Motor neuron (in vitro differentiated cells): ENCODE data around the gene ANAPC4. TPM values are rescaled to one million over a fixed set of nuclear protein-coding genes. Genes with fewer than 3 reads are reported as not detected.
A peak's percentile ranks its signal among the peaks of the same experiment; 100 is the strongest.

ENCODE experiments used
- ATAC-seq, 8 experiments: fragments of 200-7000 bp; cut with Tn5 transposase; replicated peaks in 6 of 8; 2 replicates each; pipeline ENCODE4 v1.8.0; 2021; ENCODE audit warnings: mild to moderate bottlenecking in 8 of 8, moderate library complexity in 8 of 8
- H3K27ac ChIP-seq, 2 donors: fragments of 250-450 bp; sonication (Bioruptor Pico); 2 replicates each; pipeline ENCODE4 v1.9.0; 2021; ENCODE audit warnings: antibody characterized with exemption in 2 of 2, mild to moderate bottlenecking in 2 of 2, moderate library complexity in 1 of 2
- H3K4me1 ChIP-seq, 2 donors: fragments of 250-450 bp; sonication (Bioruptor Pico); replicated peaks in 1 of 2; 2 replicates each; pipeline ENCODE4 v1.6.1; 2021; ENCODE audit warnings: antibody characterized with exemption in 2 of 2, mild to moderate bottlenecking in 2 of 2, moderate library complexity in 1 of 2
- H3K4me3 ChIP-seq, 5 donors: fragments of 250-450 bp; sonication (Bioruptor Pico); 2 replicates each; pipeline ENCODE4 v1.9.0; 2021; ENCODE audit warnings: antibody characterized with exemption in 5 of 5, mild to moderate bottlenecking in 5 of 5, moderate library complexity in 4 of 5
- WGBS, 10 experiments: fragments of 450-650 bp; shearing (Covaris generic); methylation state at CpG; one replicate each; pipeline ENCODE4 v1.0.0; 2022; 5-methylcytosine and 5-hydroxymethylcytosine counted together
- in situ Hi-C, 9 experiments: fragments of 400-800 bp; cut with MboI; loops; one replicate each; pipeline ENCODE4 v1.15.0; 2021; ENCODE audit warnings: low sequenced_read_pairs in 9 of 9, low pct_unique_long_range_greater_than_20kb in 2 of 9; ENCODE audit not compliant: unreplicated experiment in 9 of 9
- total RNA-seq, 8 experiments: library from RNA; unstranded; fragments of 300-600 nt; gene quantifications; 2 replicates each; pipeline versions ENCODE4 v1.2.3 to v1.2.4, GENCODE V29; 2022

Gene ANAPC4
- total RNA-seq, 8 experiments from 2014 or later = 10.8 to 29.6 (median 18.5) TPM

GRCh38 chr4:25397305-25397704 is 20.2 kb downstream of the ANAPC4 start:
- no peak for ATAC-seq
- Histone ChIP-seq H3K4me3 (no peak overlapping the region), H3K27ac (no peak overlapping the region), H3K4me1 (no peaks in the 10 kb centered on the region)
- 80 to 100% (median 99%) methylated on average over 1 to 3 of the region's 3 CpGs; no CpG with 5 or more reads in 2 of the 10 experiments for WGBS, 10 experiments
- in situ Hi-C loops = no loop called here

DNA sequence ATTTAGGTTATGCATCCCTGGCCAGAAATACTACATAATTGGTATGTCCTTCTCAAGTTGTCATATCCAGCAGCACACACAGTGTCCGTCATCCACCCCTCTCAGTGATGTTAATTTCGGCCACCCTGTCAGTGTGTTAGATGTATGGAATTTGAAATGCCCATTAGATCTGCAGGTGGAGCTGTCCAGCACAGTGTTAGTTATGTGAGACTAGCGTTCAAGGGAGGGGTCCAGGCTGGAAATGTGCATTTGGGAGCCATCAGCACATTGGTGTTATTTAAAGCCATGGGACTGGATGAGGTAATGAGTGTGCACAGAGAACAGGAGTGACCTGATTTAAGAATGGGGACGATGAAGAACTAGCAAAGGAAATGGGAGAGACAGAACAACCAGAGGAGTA is 22.4 kb downstream of the ANAPC4 start:
- in situ Hi-C loops = no loop called here
- Histone ChIP-seq H3K27ac (no peak overlapping the region), H3K4me1 (no peaks in the 10 kb centered on the region), H3K4me3 (no peak overlapping the region)
- WGBS, 10 experiments = 30 to 100% (median 85%) methylated on average over 1 to 4 of the region's 4 CpGs; no CpG with 5 or more reads in 1 of the 10 experiments
- ATAC-seq = peak in 2 of 8 experiments; percentile 88 to 97

GRCh38 chr4:25401066-25401465 is 24.0 kb downstream of the ANAPC4 start:
- 58 to 100% (median 82%) methylated on average over 1 to 3 of the region's 3 CpGs; no CpG with 5 or more reads in 2 of the 10 experiments for WGBS, 10 experiments
- ATAC-seq = no peak
- in situ Hi-C loops = no loop called here

DNA sequence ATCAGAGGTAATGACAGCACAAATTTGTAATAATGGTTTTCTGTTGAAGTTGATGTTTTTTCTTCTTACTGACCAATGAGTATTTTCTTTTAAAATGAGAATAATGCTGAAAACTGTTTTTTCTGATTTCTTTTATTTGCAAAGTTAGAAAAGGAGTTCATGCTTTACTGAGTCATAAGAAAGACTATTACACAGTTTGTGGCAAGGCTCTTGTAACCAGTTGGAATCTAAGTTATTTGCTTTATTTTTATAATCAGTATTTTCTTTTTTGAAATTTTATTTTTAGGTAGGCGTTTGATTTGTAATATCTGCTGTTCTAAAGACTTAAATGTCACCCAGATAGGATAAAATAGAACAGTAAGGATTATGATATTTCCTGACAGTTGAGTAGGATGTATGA is 25.5 kb downstream of the ANAPC4 start:
- H3K4me1 ChIP-seq = no peaks in the 10 kb centered on the region
- in situ Hi-C loops = no loop called here
- 73 to 100% (median 100%) methylated on average over 1 of the region's 1 CpG; no CpG with 5 or more reads in 1 of the 10 experiments for WGBS, 10 experiments

More at GRCh38 chr4:25401066-25401465, 24.0 kb downstream of the ANAPC4 start:
- Histone ChIP-seq H3K4me1 (no peaks in the 10 kb centered on the region), H3K27ac (no peak overlapping the region), H3K4me3 (no peak overlapping the region)

DNA sequence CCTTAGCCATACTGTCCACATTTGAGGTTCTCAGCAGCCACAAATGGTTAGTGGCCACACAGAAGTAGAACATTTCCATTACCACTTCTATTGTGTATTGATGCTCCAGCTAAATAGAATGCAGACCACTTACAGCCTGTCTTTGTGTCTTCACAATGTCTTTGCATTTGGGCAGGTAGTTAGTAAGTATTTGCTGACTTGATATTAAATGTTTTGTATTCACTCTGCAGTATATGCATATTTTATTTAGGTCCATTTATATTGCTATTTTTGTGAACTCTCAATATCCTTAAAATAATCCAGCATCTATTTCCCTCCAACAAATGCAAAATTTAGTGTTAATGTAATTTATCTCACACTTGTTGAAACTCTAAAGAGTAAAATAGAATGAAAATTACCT is 26.6 kb downstream of the ANAPC4 start:
- no peak for ATAC-seq
- no peaks in the 10 kb centered on the region for H3K4me1 ChIP-seq
- H3K27ac ChIP-seq = no peak overlapping the region
- no peak overlapping the region for H3K4me3 ChIP-seq
- in situ Hi-C loops = no loop called here

More for the DNA sequence above, 25.5 kb downstream of the ANAPC4 start:
- H3K27ac ChIP-seq = no peak overlapping the region
- H3K4me3 ChIP-seq = no peak overlapping the region
- no peak for ATAC-seq

DNA sequence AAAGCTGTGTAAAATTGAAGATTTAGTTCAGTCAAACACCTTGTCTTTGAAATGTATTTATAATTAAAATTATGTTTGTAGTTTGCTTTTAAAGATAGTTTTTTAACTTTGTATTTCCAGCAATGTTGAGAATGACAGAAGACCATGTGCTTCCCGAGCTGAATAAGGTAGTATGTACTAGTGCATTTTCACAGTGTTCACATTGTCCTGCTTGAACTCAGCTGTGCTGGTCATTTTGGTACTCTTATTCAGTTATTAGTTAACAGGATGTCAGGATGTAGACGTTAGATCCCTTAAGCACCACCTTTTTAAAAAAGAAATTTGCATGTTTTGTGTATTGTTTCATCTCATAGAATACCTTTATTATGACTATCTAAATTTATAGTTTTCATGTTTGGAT is 28.4 kb downstream of the ANAPC4 start:
- in situ Hi-C loops = no loop called here
- 53 to 100% (median 85%) methylated on average over 1 to 2 of the region's 2 CpGs; no CpG with 5 or more reads in 2 of the 10 experiments for WGBS, 10 experiments
- no peak overlapping the region for H3K27ac ChIP-seq
- H3K4me1 ChIP-seq = no peaks in the 10 kb centered on the region
- ATAC-seq = no peak
- no peak overlapping the region for H3K4me3 ChIP-seq

GRCh38 chr4:25406081-25406692 is 29.1 kb downstream of the ANAPC4 start:
- whole genome bisulfite sequencing, 10 experiments = 82 to 100% (median 94%) methylated on average over 1 to 5 of the region's 5 CpGs
- no peak overlapping the region for H3K4me3 ChIP-seq
- no peak overlapping the region for H3K27ac ChIP-seq
- no peaks in the 10 kb centered on the region for H3K4me1 ChIP-seq
- no peak for ATAC-seq
- in situ Hi-C loops = no loop called here

- H3K4me3 ChIP-seq = no peak overlapping the region
- WGBS, 10 experiments = 17 to 100% (median 87%) methylated on average over 1 to 4 of the region's 4 CpGs; no CpG with 5 or more reads in 1 of the 10 experiments
- in situ Hi-C loops = no loop called here
- ATAC-seq = no peak
- no peaks in the 10 kb centered on the region for H3K4me1 ChIP-seq
- H3K27ac ChIP-seq = no peak overlapping the region
Measured at GRCh38 chr4:25410820-25411529, 33.9 kb downstream of the ANAPC4 start.

DNA sequence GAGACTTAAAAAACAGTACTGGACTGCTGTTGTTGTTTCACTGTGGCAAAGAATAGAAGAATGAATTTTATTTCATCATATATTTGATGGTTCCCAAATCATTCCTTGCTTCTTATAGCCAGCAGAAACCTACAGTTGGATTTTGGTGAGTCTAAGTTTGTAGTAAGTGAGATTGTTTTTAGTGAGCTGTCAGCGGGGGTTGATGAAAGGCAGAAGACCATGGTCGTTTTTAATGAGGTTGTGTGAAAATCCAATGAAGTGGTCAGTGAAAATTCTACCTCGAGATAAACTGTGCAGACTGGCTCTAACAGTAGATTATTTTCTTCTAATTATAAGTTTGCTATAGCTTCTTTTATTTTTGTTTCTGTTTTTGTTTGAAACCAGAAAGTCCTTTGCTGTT is 36.2 kb downstream of the ANAPC4 start:
- ATAC-seq = no peak
- 20 to 100% (median 76%) methylated on average over 1 to 3 of the region's 3 CpGs; no CpG with 5 or more reads in 1 of the 10 experiments for WGBS, 10 experiments
- Histone ChIP-seq H3K27ac (no peak overlapping the region), H3K4me1 (no peaks in the 10 kb centered on the region), H3K4me3 (no peak overlapping the region)
- in situ Hi-C loops = no loop called here

DNA sequence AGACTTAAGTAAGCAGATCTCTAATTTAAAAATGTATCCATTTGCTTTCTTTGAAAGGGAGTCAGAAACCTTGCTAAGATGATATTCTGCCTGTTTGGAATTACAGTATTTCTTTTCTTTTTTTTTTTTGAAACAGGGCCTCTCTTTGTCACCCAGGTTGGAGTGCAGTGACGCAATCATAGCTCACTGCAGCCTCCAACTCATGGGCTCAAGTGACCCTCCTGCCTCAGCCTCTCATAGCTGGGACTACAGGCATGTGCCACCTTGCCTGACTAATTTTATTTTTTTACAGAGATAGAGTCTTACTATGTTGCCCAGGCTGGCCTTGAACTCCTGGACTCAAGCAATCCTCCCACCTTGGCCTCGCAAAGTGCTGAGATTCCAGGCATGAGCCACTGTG is 40.0 kb downstream of the ANAPC4 start:
- no peak overlapping the region for H3K4me3 ChIP-seq
- WGBS, 10 experiments = 83 to 100% (median 100%) methylated on average over 1 to 2 of the region's 2 CpGs; no CpG with 5 or more reads in 2 of the 10 experiments
- H3K4me1 ChIP-seq = no peaks in the 10 kb centered on the region
- in situ Hi-C loops = no loop called here
- ATAC-seq = no peak
- no peak overlapping the region for H3K27ac ChIP-seq

- H3K4me1 ChIP-seq = no peaks in the 10 kb centered on the region
- no peak overlapping the region for H3K4me3 ChIP-seq
- no peak overlapping the region for H3K27ac ChIP-seq
- ATAC-seq = no peak
- WGBS, 10 experiments = 80 to 100% (median 89%) methylated on average over 1 of the region's 1 CpG; no CpG with 5 or more reads in 2 of the 10 experiments
- in situ Hi-C loops = no loop called here
Measured at GRCh38 chr4:25420931-25421330, 43.9 kb downstream of the ANAPC4 start.

GRCh38 chr4:25421816-25422525 is 44.9 kb downstream of the ANAPC4 start:
- ATAC-seq = peak in 2 of 8 experiments; percentile 25 to 70
- in situ Hi-C loops = no loop called here
- H3K4me3 ChIP-seq = no peak overlapping the region
- WGBS, 10 experiments = 57 to 100% (median 92%) methylated on average over 1 to 5 of the region's 5 CpGs; no CpG with 5 or more reads in 2 of the 10 experiments
- H3K27ac ChIP-seq = no peak overlapping the region
- no peaks in the 10 kb centered on the region for H3K4me1 ChIP-seq

GRCh38 chr4:25423548-25423947 is 46.5 kb downstream of the ANAPC4 start:
- WGBS, 10 experiments = 88 to 100% methylated on average over 1 of the region's 1 CpG; no CpG with 5 or more reads in 8 of the 10 experiments
- Histone ChIP-seq H3K4me3 (no peak overlapping the region), H3K27ac (no peak overlapping the region), H3K4me1 (no peaks in the 10 kb centered on the region)
- in situ Hi-C loops = no loop called here
- no peak for ATAC-seq
